ENCODE measurements around the gene GPM6B.

GRCh38 chrX:13834355-13834754 is 17.5 kb upstream of the GPM6B start:
- no peak for TF ChIP-seq POLR2A (IDR thresholded peaks at IDR 0.05)
- TF ChIP-seq CTCF (IDR thresholded peaks at IDR 0.05): no peak
- no peak for TF ChIP-seq EP300 (IDR thresholded peaks at IDR 0.05)

Measured in tibial nerve (tissue), 4 donors.